OCI-M2 (cell line): ENCODE measurements around the gene SLC22A4.

Source experiments
- DNase-seq: peaks from one replicate; lab custom pipeline; 2025; ENCODE audit not compliant: unreplicated experiment; lab: John Stamatoyannopoulos, UW

Gene SLC22A4

GRCh38 chr5:132262882-132263547, 31.2 kb upstream of the SLC22A4 start:
- DNase-seq = no peak

GRCh38 chr5:132263548-132264261, 30.5 kb upstream of the SLC22A4 start:
- DNase-seq = no peak

- DNase-seq = no peak
Observed at GRCh38 chr5:132264546-132265335, 29.5 kb upstream of the SLC22A4 start.

GRCh38 chr5:132265336-132266030, 28.7 kb upstream of the SLC22A4 start:
- DNase-seq = no peak

GRCh38 chr5:132266031-132266835, 28.0 kb upstream of the SLC22A4 start:
- DNase-seq = no peak

- no peak for DNase-seq
Observed at GRCh38 chr5:132266836-132267160, 27.4 kb upstream of the SLC22A4 start.

GRCh38 chr5:132267166-132267739, 26.9 kb upstream of the SLC22A4 start:
- DNase-seq = no peak

GRCh38 chr5:132267931-132268768, 26.0 kb upstream of the SLC22A4 start:
- DNase-seq = no peak

GRCh38 chr5:132268769-132269551, 25.2 kb upstream of the SLC22A4 start:
- no peak for DNase-seq

- DNase-seq = no peak
Observed at GRCh38 chr5:132269635-132270334, 24.4 kb upstream of the SLC22A4 start.

GRCh38 chr5:132270335-132270665, 23.9 kb upstream of the SLC22A4 start:
- no peak for DNase-seq

- DNase-seq = no peak
Observed at GRCh38 chr5:132270706-132271105, 23.5 kb upstream of the SLC22A4 start.

- no peak for DNase-seq
Observed at GRCh38 chr5:132271251-132272246, 22.6 kb upstream of the SLC22A4 start.

- no peak for DNase-seq
Observed at GRCh38 chr5:132272311-132273210, 21.6 kb upstream of the SLC22A4 start.

- no peak for DNase-seq
Observed at GRCh38 chr5:132273631-132274030, 20.6 kb upstream of the SLC22A4 start.
